Heart left ventricle (tissue), 13 donors: Measurements from ENCODE around the gene VPREB3.

Source experiments
- CTCF ChIP-seq, 12 donors: fragments of 200-600 bp; sonication (generic) in 4 of 12; IDR thresholded peaks; one replicate each; pipeline versions ENCODE4 v1.5.0 to v1.8.0; 2018 to 2022; ENCODE audit warnings: antibody characterized with exemption in 12 of 12, mild to moderate bottlenecking in 5 of 12
- POLR2A ChIP-seq, 2 donors: fragments of 450-650 bp; IDR thresholded peaks; one replicate each; pipeline ENCODE4 v1.6.1; 2017; ENCODE audit warnings: antibody characterized with exemption in 2 of 2, mild to moderate bottlenecking in 2 of 2, moderate library complexity in 2 of 2
- donor health status: ischemic (EF 13 %, LVEDD 7.1; RV severe dilation, severe dysfunction).
- donor health status: DM: no; HTN: yes; CAD: no.
- donor health status: DM: no; HTN: no; CAD: no.
- donor health status: ischemic (EF 25% LVEDD 6.9; RV normal size, moderate dysfunction).
- donor health status: ischemic (EF 25% LVEDD 5.7; RV mildly dilated, moderate dysfunction).
- donor health status: ischemic (EF 35%, LVEDD 5.7; RV mildly dilated, moderate dysfunction).
- donor health status: nonischemic (EF 11% LVEDD 7.7; RV severe dilation, severe dysfunction).
- donor health status: DM: yes; HTN: yes; CAD: no.
- donor health status: PGD.
- donor health status: ischemic (EF 29% LVEDD 5.4; RV normal size, mild dysfunction).
- donor health status: nonischemic (EF 23%, LVEDD 6.1; RV moderate dilation, normal function).

- TF ChIP-seq CTCF (IDR thresholded peaks at IDR 0.05), result no peak
- TF ChIP-seq POLR2A (IDR thresholded peaks at IDR 0.05), result no peak
Observed at GRCh38 chr22:23722160-23722559, 32.1 kb downstream of the VPREB3 start.
